Coronary artery (tissue), 2 donors: ENCODE measurements around the gene ZDHHC21.

Source experiments
- DNase-seq: peaks from one replicate; pipeline ENCODE4 v3.0.0-alpha.2; 2017; ENCODE audit warnings: low spot score
- H3K27ac ChIP-seq, 2 donors: fragments of 200-600 bp; sonication (generic); one replicate each; pipeline ENCODE4 v1.5.1; 2016 to 2019
- H3K4me3 ChIP-seq: fragments of 200-600 bp; sonication (generic); 2 replicates; pipeline ENCODE4 v1.5.1; 2016; ENCODE audit warnings: mild to moderate bottlenecking, moderate library complexity
- TF ChIP-seq, protein P1 (sequence below): fragments of 200-600 bp; sonication (generic); IDR thresholded peaks from one replicate; pipeline ENCODE4 v1.5.1; 2019; ENCODE audit warnings: antibody characterized with exemption

ZDHHC21 gene

DNA sequence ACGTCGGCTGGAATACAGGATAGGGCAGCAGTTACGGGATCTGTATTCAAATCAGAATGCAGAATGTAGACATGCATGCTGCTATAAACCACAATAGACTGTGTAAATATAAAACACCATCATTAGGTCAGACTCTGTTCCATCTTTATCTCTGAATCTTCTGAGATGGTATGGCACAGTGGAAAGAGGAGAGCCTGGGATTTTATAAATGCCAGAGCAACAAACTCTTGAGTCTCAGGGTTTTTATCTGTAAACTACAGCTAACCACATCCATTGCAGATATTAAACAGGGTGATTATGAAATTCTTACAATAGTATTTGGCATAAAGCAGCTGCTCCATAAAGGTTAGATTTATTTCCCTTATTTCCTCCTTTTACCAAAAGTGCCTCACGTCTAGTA lies 108.7 kb downstream of the ZDHHC21 start:
- no peak overlapping the region for H3K4me3 ChIP-seq
- DNase-seq: no peak
- TF ChIP-seq, protein P1, sequence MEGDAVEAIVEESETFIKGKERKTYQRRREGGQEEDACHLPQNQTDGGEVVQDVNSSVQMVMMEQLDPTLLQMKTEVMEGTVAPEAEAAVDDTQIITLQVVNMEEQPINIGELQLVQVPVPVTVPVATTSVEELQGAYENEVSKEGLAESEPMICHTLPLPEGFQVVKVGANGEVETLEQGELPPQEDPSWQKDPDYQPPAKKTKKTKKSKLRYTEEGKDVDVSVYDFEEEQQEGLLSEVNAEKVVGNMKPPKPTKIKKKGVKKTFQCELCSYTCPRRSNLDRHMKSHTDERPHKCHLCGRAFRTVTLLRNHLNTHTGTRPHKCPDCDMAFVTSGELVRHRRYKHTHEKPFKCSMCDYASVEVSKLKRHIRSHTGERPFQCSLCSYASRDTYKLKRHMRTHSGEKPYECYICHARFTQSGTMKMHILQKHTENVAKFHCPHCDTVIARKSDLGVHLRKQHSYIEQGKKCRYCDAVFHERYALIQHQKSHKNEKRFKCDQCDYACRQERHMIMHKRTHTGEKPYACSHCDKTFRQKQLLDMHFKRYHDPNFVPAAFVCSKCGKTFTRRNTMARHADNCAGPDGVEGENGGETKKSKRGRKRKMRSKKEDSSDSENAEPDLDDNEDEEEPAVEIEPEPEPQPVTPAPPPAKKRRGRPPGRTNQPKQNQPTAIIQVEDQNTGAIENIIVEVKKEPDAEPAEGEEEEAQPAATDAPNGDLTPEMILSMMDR: no peak
- no peak overlapping the region for H3K27ac ChIP-seq

DNA sequence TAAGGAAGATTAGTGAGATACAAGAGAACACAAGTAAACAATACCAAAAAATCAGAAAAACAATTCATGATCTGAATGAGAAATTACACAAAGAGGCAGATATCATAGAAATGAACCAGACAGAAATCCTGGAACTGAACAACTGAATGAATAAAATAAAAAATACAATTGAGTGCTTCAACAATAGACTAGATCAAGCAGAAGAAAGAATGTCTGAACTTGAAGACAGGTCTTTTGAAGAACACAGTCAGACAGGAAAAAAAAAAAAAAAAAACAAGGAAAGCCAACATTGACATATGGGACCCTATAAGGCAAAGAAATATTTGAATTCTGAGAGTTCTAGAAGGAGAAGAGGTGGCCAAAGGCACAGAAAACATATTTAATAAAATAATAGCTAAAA lies 115.2 kb downstream of the ZDHHC21 start:
- DNase-seq: no peak
- Histone ChIP-seq H3K4me3 (no peak overlapping the region), H3K27ac (no peak overlapping the region)
- TF ChIP-seq, protein P1: no peak

- TF ChIP-seq, protein P1: no peak
Observed at GRCh38 chr9:14574173-14574572, 119.1 kb downstream of the ZDHHC21 start.

DNA sequence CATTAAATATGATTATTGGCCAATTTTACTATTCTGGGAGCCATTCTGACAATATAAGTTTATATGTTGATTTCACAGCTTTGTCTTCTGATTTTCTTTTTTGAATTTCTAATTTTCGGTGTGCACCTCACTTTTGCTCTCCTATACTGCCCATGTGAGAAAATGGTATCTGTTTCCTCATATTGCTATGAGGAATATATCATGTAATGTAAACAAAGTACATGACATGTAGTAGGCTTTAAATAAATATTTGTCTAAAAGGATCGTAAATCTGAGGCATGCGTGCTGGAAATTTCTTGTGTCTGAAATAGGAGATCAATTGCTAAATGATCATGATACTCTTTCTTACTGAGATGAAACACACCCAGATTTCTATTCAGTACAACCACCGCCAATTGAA lies 119.9 kb downstream of the ZDHHC21 start:
- H3K27ac ChIP-seq: no peak overlapping the region
- TF ChIP-seq, protein P1: no peak
- no peak overlapping the region for H3K4me3 ChIP-seq
- no peak for DNase-seq

More at GRCh38 chr9:14574173-14574572, 119.1 kb downstream of the ZDHHC21 start:
- Histone ChIP-seq H3K4me3 (no peak overlapping the region), H3K27ac (no peak overlapping the region)
- DNase-seq: no peak

GRCh38 chr9:14565352-14566016 lies 127.7 kb downstream of the ZDHHC21 start:
- DNase-seq: no peak
- Histone ChIP-seq H3K27ac (no peak overlapping the region), H3K4me3 (no peak overlapping the region)
- TF ChIP-seq, protein P1: no peak

DNA sequence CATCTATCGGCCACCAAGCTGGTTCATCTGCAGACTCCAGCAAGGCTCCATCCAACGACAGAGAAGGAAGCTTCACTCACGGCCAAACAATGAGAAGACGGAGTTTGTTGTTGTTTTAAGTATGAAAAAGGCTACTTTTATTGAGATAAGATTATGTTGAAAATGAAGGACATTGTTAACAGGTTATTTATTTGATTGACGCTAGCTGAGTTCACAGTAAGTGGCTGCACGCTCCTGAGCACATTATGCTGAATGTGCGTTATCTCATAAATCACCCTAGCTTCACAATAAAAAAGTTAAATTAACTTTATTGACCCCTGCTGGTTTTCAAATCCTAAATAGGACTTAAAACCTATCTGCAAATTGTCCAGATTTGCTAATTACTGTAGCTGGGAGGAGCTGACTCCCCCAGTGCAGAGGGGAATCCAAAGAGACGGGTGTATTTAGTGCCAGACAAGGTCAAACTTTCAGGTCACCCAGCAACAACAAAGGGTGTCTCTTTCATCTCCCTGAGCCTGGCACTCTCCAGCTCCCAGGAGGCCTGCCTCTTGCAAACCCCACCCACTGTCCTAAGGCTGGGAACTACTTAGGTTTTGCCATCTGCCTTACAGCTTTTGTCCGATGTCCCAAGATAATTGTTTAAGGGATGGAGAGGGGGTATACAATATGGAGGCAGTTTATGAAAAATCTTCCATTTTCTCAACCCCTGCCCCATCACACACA lies 129.2 kb downstream of the ZDHHC21 start:
- TF ChIP-seq, protein P1: no peak
- no peak overlapping the region for H3K4me3 ChIP-seq
- no peak overlapping the region for H3K27ac ChIP-seq
- DNase-seq: no peak

DNA sequence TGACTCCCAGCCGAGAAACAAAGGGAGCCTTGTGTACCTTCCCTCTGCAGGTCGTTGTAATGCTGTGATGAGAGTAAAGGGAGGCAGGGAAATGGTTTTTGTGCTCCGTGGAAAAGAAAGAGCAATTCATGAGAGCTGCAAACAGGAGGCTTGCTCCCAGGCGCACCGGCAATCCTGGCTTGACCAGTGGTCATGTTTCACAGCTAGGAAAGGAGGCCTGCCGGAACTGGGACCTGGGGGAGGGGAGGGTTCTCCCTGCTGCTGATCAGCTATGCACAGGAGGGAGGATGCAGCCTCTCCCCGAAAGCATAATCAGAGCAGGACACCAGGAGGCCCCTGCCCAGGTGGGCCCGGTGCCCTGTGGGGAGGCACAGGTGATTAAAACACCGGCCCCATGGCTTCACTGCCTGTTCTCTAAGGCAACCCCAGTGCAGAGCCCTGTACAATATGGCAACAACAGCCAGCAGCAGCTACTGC lies 131.3 kb downstream of the ZDHHC21 start:
- Histone ChIP-seq H3K27ac (no peak overlapping the region), H3K4me3 (no peak overlapping the region)
- DNase-seq: no peak
- TF ChIP-seq, protein P1: no peak
